H1 (cell line): ENCODE results near the gene GSE1. TPM values are rescaled to one million over a fixed set of nuclear protein-coding genes. Genes with fewer than 3 reads are reported as not detected.

ENCODE experiments used
- CTCF ChIA-PET: fragments of 300-600 bp; sonication (Branson Sonifier 250); formaldehyde crosslinking; loops from one replicate; lab custom pipeline; 2021; ENCODE audit not compliant: partially characterized antibody; lab: Charles Lee
- POLR2A ChIA-PET: fragments of 300-600 bp; sonication (Branson Sonifier 250); formaldehyde crosslinking; loops from one replicate; lab custom pipeline; 2021; ENCODE audit warnings: inconsistent platforms; ENCODE audit not compliant: partially characterized antibody; lab: Charles Lee
- DNase-seq, 2 experiments: peaks; one replicate each; pipeline versions ENCODE4 v3.0.0 to v3.0.0-alpha.2; 2010 to 2022; ENCODE audit warnings: low spot score in 2 of 2, low read depth in 1 of 2, mixed read lengths in 1 of 2
- FAIRE-seq: peaks from 2 replicates; lab custom pipeline; 2011; peaks lifted over from hg19 to GRCh38; lab: Jason Lieb, UNC
- H2AFZ ChIP-seq: 2 replicates; pipeline ENCODE4 v1.8.1; 2012; ENCODE audit warnings: low read length, inconsistent platforms
- H2AK5ac ChIP-seq: 2 replicates; pipeline ENCODE4 v1.6.1; 2013; ENCODE audit warnings: low read depth, low read length
- H2BK120ac ChIP-seq: replicated peaks from 2 replicates; pipeline ENCODE3; 2013; ENCODE audit warnings: low read depth, low read length, inconsistent platforms
- H2BK12ac ChIP-seq: 2 replicates; pipeline ENCODE4 v1.6.1; 2013; ENCODE audit warnings: low read depth, low read length
- H2BK15ac ChIP-seq: 2 replicates; pipeline ENCODE4 v1.6.1; 2013; ENCODE audit warnings: low read length
- H2BK20ac ChIP-seq: 2 replicates; pipeline ENCODE4 v1.6.1; 2013; ENCODE audit warnings: low read length
- H2BK5ac ChIP-seq: 2 replicates; pipeline ENCODE4 v1.6.1; 2013; ENCODE audit warnings: low read depth, low read length
- H3K14ac ChIP-seq: 2 replicates; pipeline ENCODE4 v1.6.1; 2013; ENCODE audit warnings: inconsistent platforms; ENCODE audit not compliant: insufficient read length
- H3K18ac ChIP-seq: 2 replicates; pipeline ENCODE4 v1.6.1; 2013; ENCODE audit warnings: low read length; ENCODE audit errors: extremely low read depth
- H3K23ac ChIP-seq: 2 replicates; pipeline ENCODE4 v1.6.1; 2013; ENCODE audit warnings: inconsistent platforms; ENCODE audit not compliant: insufficient read length
- H3K23me2 ChIP-seq: 2 replicates; pipeline ENCODE4 v1.6.1; 2013; ENCODE audit warnings: low read depth, low read length
- H3K27ac ChIP-seq: 2 replicates; pipeline ENCODE4 v1.6.1; 2011; ENCODE audit warnings: low read depth, low read length, inconsistent platforms
- H3K27me3 ChIP-seq, 4 experiments: replicated peaks in 1 of 4; 1 replicate in 1 of 4; 2 replicates in 3 of 4; pipeline versions ENCODE4 v1.6.1 to v1.8.1; 2011 to 2013; ENCODE audit warnings: low read length in 3 of 4, mild to moderate bottlenecking in 3 of 4, inconsistent platforms in 2 of 4, mixed read lengths in 2 of 4, moderate library complexity in 1 of 4; ENCODE audit not compliant: control insufficient read depth in 3 of 4, insufficient read depth in 3 of 4; ENCODE audit errors: extremely low read depth in 1 of 4
- H3K36me3 ChIP-seq, 4 experiments: 2 replicates each; pipeline versions ENCODE4 v1.6.1 to v1.8.1; 2011 to 2013; ENCODE audit warnings: mild to moderate bottlenecking in 4 of 4, low read length in 3 of 4, moderate library complexity in 2 of 4, control low read depth in 1 of 4, inconsistent platforms in 1 of 4; ENCODE audit not compliant: insufficient read depth in 4 of 4, control insufficient read depth in 2 of 4
- H3K4ac ChIP-seq: replicated peaks from 2 replicates; pipeline ENCODE3; 2013; ENCODE audit warnings: low read length, low read depth, mixed read lengths, inconsistent platforms; ENCODE audit not compliant: insufficient read length
- H3K4me1 ChIP-seq, 4 experiments: replicated peaks in 1 of 4; 1 replicate in 1 of 4; 2 replicates in 3 of 4; pipeline versions ENCODE4 v1.6.1 to v1.8.1; 2011 to 2013; ENCODE audit warnings: low read length in 3 of 4, inconsistent platforms in 2 of 4, mixed read lengths in 1 of 4; ENCODE audit not compliant: insufficient read depth in 4 of 4, control insufficient read depth in 3 of 4
- H3K4me2 ChIP-seq, 2 experiments: 2 replicates each; pipeline versions ENCODE4 v1.6.1 to v1.8.1; 2011 to 2013; ENCODE audit warnings: low read depth in 2 of 2, low read length in 2 of 2, control low read depth in 1 of 2, inconsistent platforms in 1 of 2, mild to moderate bottlenecking in 1 of 2; ENCODE audit not compliant: insufficient read depth in 1 of 2
- H3K4me3 ChIP-seq, 4 experiments: fragments of 200-600, 300-600 bp in 1 of 4; sonication (generic), shearing (Covaris generic), sonication (Bioruptor Twin) in 1 of 4; 2 replicates each; pipeline versions ENCODE4 v1.5.1 to v1.8.1; 2011 to 2016; ENCODE audit warnings: low read length in 4 of 4, low read depth in 3 of 4, control low read depth in 2 of 4, inconsistent platforms in 2 of 4, mild to moderate bottlenecking in 2 of 4, mixed read lengths in 1 of 4, moderate library complexity in 1 of 4; ENCODE audit not compliant: insufficient read depth in 2 of 4; ENCODE audit errors: extremely low read depth in 1 of 4
- H3K56ac ChIP-seq: replicated peaks from 2 replicates; pipeline ENCODE3; 2013; ENCODE audit warnings: low read depth, mild to moderate bottlenecking, mixed read lengths, low read length, inconsistent platforms; ENCODE audit not compliant: insufficient read length
- H3K79me1 ChIP-seq: 2 replicates; pipeline ENCODE4 v1.6.1; 2013; ENCODE audit warnings: low read depth, low read length, control low read depth
- H3K79me2 ChIP-seq, 2 experiments: 2 replicates each; pipeline versions ENCODE4 v1.6.1 to v1.8.1; 2012 to 2013; ENCODE audit warnings: low read length in 2 of 2, mild to moderate bottlenecking in 2 of 2, inconsistent platforms in 1 of 2; ENCODE audit not compliant: insufficient read depth in 2 of 2, control insufficient read depth in 1 of 2
- H3K9ac ChIP-seq, 4 experiments: replicated peaks in 1 of 4; 1 replicate in 1 of 4; 2 replicates in 3 of 4; pipeline versions ENCODE4 v1.6.1 to v1.8.1; 2011 to 2013; ENCODE audit warnings: low read depth in 3 of 4, low read length in 3 of 4, control low read depth in 2 of 4, mild to moderate bottlenecking in 2 of 4, moderate library complexity in 2 of 4, inconsistent platforms in 1 of 4; ENCODE audit errors: extremely low read depth in 1 of 4
- H3K9me3 ChIP-seq, 2 experiments: 2 replicates each; pipeline versions ENCODE4 v1.6.1 to v1.8.1; 2012 to 2013; ENCODE audit warnings: mild to moderate bottlenecking in 2 of 2, moderate library complexity in 2 of 2, control low read depth in 1 of 2, inconsistent platforms in 1 of 2, low read depth in 1 of 2, low read length in 1 of 2, mixed read lengths in 1 of 2; ENCODE audit not compliant: insufficient read depth in 2 of 2
- H4K20me1 ChIP-seq, 2 experiments: replicated peaks in 1 of 2; 2 replicates each; pipeline versions ENCODE3 to v1.8.1; 2011 to 2013; ENCODE audit warnings: inconsistent platforms in 2 of 2, low read length in 2 of 2, mild to moderate bottlenecking in 1 of 2; ENCODE audit not compliant: insufficient read depth in 2 of 2, control insufficient read depth in 1 of 2
- H4K5ac ChIP-seq: 2 replicates; pipeline ENCODE4 v1.6.1; 2013; ENCODE audit warnings: low read length, low read depth, mixed read lengths, inconsistent platforms; ENCODE audit not compliant: insufficient read length
- H4K8ac ChIP-seq: 2 replicates; pipeline ENCODE4 v1.8.0; 2013; ENCODE audit warnings: mild to moderate bottlenecking, moderate library complexity, low read length, inconsistent platforms; ENCODE audit not compliant: insufficient read depth; ENCODE audit errors: extremely low read depth
- H4K91ac ChIP-seq: replicated peaks from 2 replicates; pipeline ENCODE3; 2013; ENCODE audit warnings: low read length, mixed read lengths, inconsistent platforms; ENCODE audit not compliant: insufficient read length
- CBX8 ChIP-seq: fragments of 300-800, 300-1000 bp; sonication (generic); IDR thresholded peaks from 2 replicates; pipeline ENCODE4 v1.7.1; 2016; ENCODE audit warnings: low read depth, low read length, borderline replicate concordance
- GTF2F1 ChIP-seq: IDR thresholded peaks from 2 replicates; pipeline ENCODE4 v1.6.1; 2012; ENCODE audit warnings: low read depth, low read length, improper control_type of control experiment, borderline replicate concordance
- JUN ChIP-seq: IDR thresholded peaks from 2 replicates; pipeline ENCODE4 v1.6.1; 2011; ENCODE audit warnings: low read depth, mild to moderate bottlenecking, improper control_type of control experiment, low read length
- KDM5A ChIP-seq: fragments of 200-600 bp; IDR thresholded peaks from 2 replicates; pipeline ENCODE4 v1.7.1; 2012; ENCODE audit warnings: mild to moderate bottlenecking, low read length, inconsistent platforms, mixed read lengths
- MAFK ChIP-seq: IDR thresholded peaks from 2 replicates; pipeline ENCODE4 v1.6.1; 2012; ENCODE audit warnings: low read depth, mild to moderate bottlenecking, improper control_type of control experiment, low read length
- NANOG ChIP-seq: IDR thresholded peaks from 2 replicates; pipeline ENCODE4 v1.6.1; 2011; ENCODE audit warnings: low read length, low read depth, mild to moderate bottlenecking, inconsistent platforms; ENCODE audit not compliant: insufficient read depth, poor library complexity, severe bottlenecking
- NRF1 ChIP-seq: IDR thresholded peaks from 2 replicates; pipeline ENCODE4 v1.6.1; 2011; ENCODE audit warnings: mild to moderate bottlenecking, low read depth, low read length, improper control_type of control experiment
- PHF8 ChIP-seq: fragments of 200-600 bp; sonication (generic); conservative IDR thresholded peaks from 2 replicates; pipeline ENCODE4 v1.7.1; 2012; ENCODE audit warnings: low read depth, mild to moderate bottlenecking, inconsistent platforms, low read length, moderate library complexity
- RXRA ChIP-seq: IDR thresholded peaks from 2 replicates; pipeline ENCODE4 v1.6.1; 2011; ENCODE audit warnings: low read depth, mild to moderate bottlenecking, low read length, moderate library complexity; ENCODE audit not compliant: insufficient read depth
- SIN3A ChIP-seq, 2 experiments: IDR thresholded peaks in 1 of 2; conservative IDR thresholded peaks in 1 of 2; 2 replicates each; pipeline ENCODE4 v1.6.1; 2011 to 2012; ENCODE audit warnings: low read length in 2 of 2, improper control_type of control experiment in 1 of 2, low read depth in 1 of 2, mild to moderate bottlenecking in 1 of 2
- SIRT6 ChIP-seq: IDR thresholded peaks from one replicate; pipeline ENCODE4 v1.7.1; 2012; ENCODE audit warnings: low read length, inconsistent platforms
- YY1 ChIP-seq: IDR thresholded peaks from 2 replicates; pipeline ENCODE4 v1.6.1; 2011; ENCODE audit warnings: low read depth, mild to moderate bottlenecking, low read length
- ZNF274 ChIP-seq: IDR thresholded peaks from 2 replicates; pipeline ENCODE4 v1.7.0; 2012; ENCODE audit warnings: low read length, borderline replicate concordance; ENCODE audit errors: extremely low read depth
- WGBS, 2 experiments: shearing (Covaris generic) in 1 of 2; methylation state at CpG; one replicate each; pipeline versions ENCODE4 v1.1.6 to v1.1.7; 2013 to 2015; ENCODE audit warnings: low lambda C conversion rate in 2 of 2, mixed read lengths in 2 of 2, inconsistent platforms in 1 of 2, low coverage in 1 of 2, missing lambda C conversion rate in 1 of 2; ENCODE audit not compliant: insufficient replicate concordance in 2 of 2, insufficient coverage in 1 of 2, insufficient read length in 1 of 2; ENCODE audit errors: extremely low coverage in 1 of 2, missing lambda C conversion rate in 1 of 2; 5-methylcytosine and 5-hydroxymethylcytosine counted together
- polyA plus RNA-seq, 7 experiments: library from polyadenylated mRNA; depleted of rRNA in 3 of 7; stranded (reverse) in 5 of 7; unstranded in 2 of 7; fragments of >200 nt in 5 of 7; fragments of 200-250 nt in 2 of 7; gene quantifications; 1 replicate in 5 of 7; 2 replicates in 1 of 7; 4 replicates in 1 of 7; pipeline versions ENCODE4 v1.2.1 to v1.2.3, GENCODE V29; 2011 to 2013; ENCODE audit warnings: missing spikeins in 2 of 7, mixed read lengths in 2 of 7
- total RNA-seq: library from RNA; stranded (reverse); fragmentation: NEBNext Ultra II Directional; extraction: Animal tissue kit (Norgen Biotek cat#: 25700); gene quantifications from 2 replicates; pipeline ENCODE4 v1.2.1, GENCODE V29; 2021

Gene GSE1
- total and polyA plus RNA-seq, 2 of the 8 experiments (the other 6 are each of a cell fraction or from before 2014, with no cell fraction given), result 26.0 to 65.6 TPM

GRCh38 chr16:85580684-85581083, 32.4 kb upstream of the GSE1 start:
- Histone ChIP-seq H2AK5ac (peak overlapping the region; percentile 93), H2BK20ac (peak overlapping the region; percentile 98), H4K91ac (peak overlapping the region; percentile 58), H3K4me2 (peak overlapping the region in 1 of 2 experiments; percentile 74; a peak in 1 of 4 replicates), H2AFZ (no peak overlapping the region), H3K9me3 (no peaks in the 10 kb centered on the region), H4K20me1 (peaks cover 2 to 6% of the 10 kb centered on the region in 2 experiments), H3K18ac (peak overlapping the region; percentile 49), H3K4ac (peak overlapping the region; percentile 40), H3K56ac (no peak overlapping the region), H3K79me1 (peaks cover 14% of the 10 kb centered on the region), H3K36me3 (no peaks in the 10 kb centered on the region), H3K4me3 (no peak overlapping the region; a peak in 1 of 8 replicates), H3K23ac (no peak overlapping the region), H2BK12ac (peak overlapping the region; percentile 93; the same call in 1 of the 2 replicates), H3K27me3 (peaks cover 0 to 32% (median 24%) of the 10 kb centered on the region in 4 experiments; a peak in 5 of 7 replicates), H2BK5ac (peak overlapping the region; percentile 15; the same call in 1 of the 2 replicates), H2BK15ac (peak overlapping the region; percentile 95; the same call in 1 of the 2 replicates), H4K5ac (no peak overlapping the region), H2BK120ac (no peak overlapping the region), H3K9ac (no peak overlapping the region), H3K4me1 (peaks cover 32 to 90% (median 78%) of the 10 kb centered on the region in 4 experiments), H3K79me2 (peaks cover 0 to 46% of the 10 kb centered on the region in 2 experiments; a peak in 3 of 4 replicates), H3K23me2 (no peaks in the 10 kb centered on the region), H3K27ac (no peak overlapping the region), H4K8ac (no peak overlapping the region), H3K14ac (no peak overlapping the region)
- DNase-seq (no peak), FAIRE-seq (no peak)
- CTCF ChIA-PET, result interaction anchor here (0.7 to 15.6 kb wide), 8 partner anchors 11 to 329 kb away, joined by 3 to 173 read pairs (median 14); no protein-coding TSS in a partner anchor
- TF ChIP-seq GTF2F1 (no peak), PHF8 (no peak), ZNF274 (no peak), RXRA (no peak), SIN3A (conservative IDR thresholded peaks at IDR 0.05 in 1 of 2, IDR thresholded peaks at IDR 0.05 in 1 of 2; ENCODE audit: low read depth in 1 of 2, low read length in 2 of 2) (no peak), YY1 (no peak), KDM5A (no peak), CBX8 (no peak), SIRT6 (no peak), MAFK (no peak), NANOG (no peak), NRF1 (no peak), JUN (no peak)
- POLR2A ChIA-PET, result interaction anchor here (0.9 to 2.0 kb wide), 4 partner anchors 11 to 44 kb away, joined by 3 to 7 read pairs (median 4); partner anchors contain the start of gene GSE1
- 79% methylated on average over 7 of the region's 7 CpGs; no CpG with 5 or more reads in 1 of the 2 experiments for WGBS, 2 experiments
